HCEC 1CT (cell line): ENCODE data around the gene CHI3L1.

Experiments
- DNase-seq: peaks from one replicate; pipeline ENCODE4 v3.0.0-alpha.2; 2017

The CHI3L1 gene

DNA sequence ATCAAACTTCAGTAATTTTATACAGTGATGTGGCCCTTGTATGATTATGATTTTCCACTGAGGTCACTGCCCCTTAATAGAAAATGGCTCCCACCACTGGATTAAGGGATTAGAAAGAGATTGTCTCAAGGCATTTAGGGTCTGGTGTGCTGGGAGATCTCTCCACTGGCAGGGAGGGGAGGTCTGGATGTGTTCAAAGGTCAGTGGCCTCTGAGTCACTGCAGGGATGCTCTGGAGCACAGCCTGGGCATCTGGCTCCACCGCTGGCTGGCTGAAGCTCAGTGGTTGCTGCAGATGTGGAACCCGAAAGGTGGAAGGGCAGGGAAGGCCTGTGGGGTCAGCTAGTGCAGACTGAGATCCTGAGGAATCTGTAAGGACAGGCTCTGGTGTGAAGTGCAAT lies 18.3 kb upstream of the CHI3L1 start:
- DNase-seq: peak; percentile 11

DNA sequence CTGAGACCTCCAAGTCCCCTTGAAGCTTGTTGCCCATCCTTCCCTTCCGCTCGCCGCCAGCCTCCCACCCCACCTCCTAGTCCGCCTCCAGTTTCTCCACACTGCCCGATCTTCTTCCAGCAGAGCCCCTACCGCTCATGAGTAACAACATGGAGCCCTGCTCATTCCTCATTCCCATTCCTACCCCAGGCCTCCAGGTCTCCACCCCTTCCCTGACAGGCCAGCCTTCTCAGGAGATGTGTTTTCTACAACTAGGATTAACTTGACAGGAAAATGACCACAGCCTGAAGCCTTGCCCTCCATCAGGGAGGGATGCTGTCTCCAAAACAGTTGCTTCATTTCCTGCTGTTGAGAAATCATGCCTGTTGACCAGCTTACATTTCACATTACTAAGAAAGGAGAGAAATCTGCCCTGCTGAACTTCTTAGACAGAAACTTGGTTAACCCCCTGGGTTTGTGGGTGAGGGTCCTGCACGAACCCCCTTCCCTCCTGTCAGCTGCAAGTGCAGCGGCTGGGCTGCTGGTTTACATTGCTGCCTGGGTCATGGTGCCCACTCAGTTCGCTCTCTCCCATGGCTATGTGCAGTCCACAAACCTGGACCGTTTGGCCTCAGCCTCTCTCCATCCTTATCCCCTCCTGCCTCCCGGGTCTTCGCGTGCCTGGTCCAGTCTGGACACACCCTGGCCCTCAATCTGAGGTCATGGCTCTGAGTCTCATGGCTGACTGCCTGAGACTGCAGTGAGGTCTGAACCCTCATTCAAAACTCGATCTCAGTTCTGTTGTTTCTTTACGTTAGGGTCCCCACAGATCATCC lies 16.1 kb upstream of the CHI3L1 start:
- peak; percentile 95 for DNase-seq

GRCh38 chr1:203201516-203202205 lies 15.2 kb upstream of the CHI3L1 start:
- no peak for DNase-seq

DNA sequence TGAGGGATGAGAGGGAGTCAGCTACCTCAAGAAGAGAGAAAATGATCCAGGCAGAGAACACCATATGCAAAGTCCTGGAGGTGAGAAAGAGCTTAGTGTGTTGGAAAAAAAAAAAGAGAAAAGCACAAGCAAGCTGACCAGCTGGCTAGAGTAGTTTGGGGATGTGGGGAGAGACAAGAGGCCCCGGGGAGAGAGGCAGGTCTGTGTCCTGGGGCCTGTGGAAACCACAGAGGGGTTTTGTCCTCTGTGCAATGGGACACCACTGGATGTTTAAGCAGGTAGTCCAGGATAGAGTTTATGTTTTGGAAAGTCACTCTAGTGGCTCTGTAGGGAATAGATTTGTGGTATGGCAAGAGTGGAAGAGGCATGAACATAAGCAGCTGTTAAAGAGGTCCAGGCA lies 14.4 kb upstream of the CHI3L1 start:
- no peak for DNase-seq

GRCh38 chr1:203199816-203200571 lies 13.5 kb upstream of the CHI3L1 start:
- peak; percentile 76 for DNase-seq

DNA sequence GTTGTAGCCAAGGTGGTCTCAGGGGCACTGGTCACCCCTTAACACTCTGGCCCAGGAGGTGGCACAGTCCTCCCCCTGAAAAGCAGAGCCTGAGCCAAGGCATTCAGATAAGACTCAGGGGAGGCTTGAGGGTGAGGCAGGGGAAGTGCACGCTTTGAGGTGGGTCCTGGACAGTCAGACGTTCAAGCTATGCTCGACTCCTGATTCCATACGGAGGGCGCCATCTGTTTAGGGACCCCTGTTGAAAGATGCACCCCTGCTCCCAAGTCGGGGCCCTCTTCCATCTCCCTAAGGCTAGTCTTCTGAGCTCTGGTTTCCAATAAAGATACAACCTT lies 12.9 kb upstream of the CHI3L1 start:
- no peak for DNase-seq

DNA sequence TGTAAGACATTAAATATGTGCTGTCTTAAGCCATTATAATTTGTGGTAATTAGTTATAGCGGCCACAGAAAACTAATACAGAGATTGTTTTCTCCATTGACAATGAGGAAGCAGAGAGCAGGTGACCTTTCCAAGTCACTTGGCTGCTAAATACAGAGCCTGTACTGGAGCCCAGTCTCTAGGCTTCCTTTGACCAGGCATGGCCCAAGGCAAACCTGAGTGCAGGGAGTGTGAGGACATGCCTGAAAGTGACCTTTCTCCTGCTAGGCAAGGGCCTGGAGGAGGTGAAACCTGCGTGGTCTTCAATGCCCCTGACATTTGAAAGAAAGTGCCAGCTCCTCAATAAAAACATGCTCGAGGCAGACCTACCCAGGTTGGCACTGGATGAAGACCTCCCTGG lies 12.5 kb upstream of the CHI3L1 start:
- DNase-seq: no peak

DNA sequence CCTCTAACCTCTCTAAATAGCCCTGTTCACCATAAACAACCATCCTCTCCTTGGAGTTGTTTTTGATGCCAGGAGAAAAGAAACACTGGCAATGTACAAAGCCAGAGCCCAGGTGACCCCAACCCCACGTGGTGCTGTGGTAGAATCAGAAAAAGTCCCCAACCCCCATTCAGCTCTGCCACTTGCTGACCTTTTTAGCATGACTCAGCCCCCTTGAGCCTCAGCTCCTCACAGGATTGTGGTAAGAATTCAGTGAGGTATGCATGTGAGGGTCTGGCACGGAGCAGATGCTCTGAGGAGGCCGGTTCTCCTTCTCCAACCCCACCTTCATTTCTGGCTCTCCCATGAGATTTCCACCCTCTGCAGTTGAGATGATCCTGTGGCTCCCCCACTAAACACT lies 11.1 kb upstream of the CHI3L1 start:
- DNase-seq: peak; percentile 80

DNA sequence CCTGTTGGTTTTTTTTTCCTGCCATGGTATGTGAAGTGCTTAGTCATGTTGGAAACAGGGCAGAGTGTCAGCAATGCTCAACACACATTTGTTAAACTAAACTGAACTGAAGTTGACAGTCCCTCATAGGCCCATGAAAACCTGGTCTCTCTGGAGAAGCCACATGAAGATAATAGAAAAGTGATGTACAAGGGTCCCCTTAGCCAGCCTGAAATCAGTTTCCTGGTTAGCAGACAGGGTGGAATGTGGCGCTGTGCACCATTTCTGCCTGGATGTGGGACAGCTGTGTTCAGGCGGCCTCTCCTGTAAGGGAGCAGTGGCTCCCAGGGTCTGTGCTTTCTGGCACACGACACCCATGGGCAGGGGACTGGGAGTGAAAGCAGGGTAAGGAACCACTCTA lies 9.9 kb upstream of the CHI3L1 start:
- DNase-seq: no peak

DNA sequence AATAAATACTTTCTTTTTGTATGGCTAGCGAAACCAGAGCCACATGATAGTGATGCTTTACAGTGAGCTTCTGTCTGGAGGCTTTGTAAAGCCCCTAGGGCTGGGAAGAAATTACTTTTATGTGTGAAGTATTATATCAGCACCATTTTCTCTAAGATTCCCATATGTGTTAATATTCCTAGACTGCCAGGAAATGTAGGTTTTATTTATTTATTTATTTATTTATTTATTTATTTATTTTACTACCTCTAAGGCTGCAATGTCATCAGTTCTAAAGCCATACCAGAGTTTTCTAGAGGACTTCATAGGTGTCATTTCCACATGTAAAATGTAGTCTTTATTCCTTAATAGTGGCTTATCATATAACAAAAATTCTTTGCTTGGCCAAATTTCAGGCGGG lies 4.4 kb upstream of the CHI3L1 start:
- DNase-seq: no peak

GRCh38 chr1:203189951-203190352 lies 3.4 kb upstream of the CHI3L1 start:
- DNase-seq: peak; percentile 19

- DNase-seq: no peak
These were observed 2.3 kb upstream of the CHI3L1 start for GRCh38 chr1:203188686-203189232.

GRCh38 chr1:203187689-203188264 lies 1.3 kb upstream of the CHI3L1 start:
- no peak for DNase-seq

- no peak for DNase-seq
These were observed 791 bp upstream of the CHI3L1 start for GRCh38 chr1:203187304-203187685.

DNA sequence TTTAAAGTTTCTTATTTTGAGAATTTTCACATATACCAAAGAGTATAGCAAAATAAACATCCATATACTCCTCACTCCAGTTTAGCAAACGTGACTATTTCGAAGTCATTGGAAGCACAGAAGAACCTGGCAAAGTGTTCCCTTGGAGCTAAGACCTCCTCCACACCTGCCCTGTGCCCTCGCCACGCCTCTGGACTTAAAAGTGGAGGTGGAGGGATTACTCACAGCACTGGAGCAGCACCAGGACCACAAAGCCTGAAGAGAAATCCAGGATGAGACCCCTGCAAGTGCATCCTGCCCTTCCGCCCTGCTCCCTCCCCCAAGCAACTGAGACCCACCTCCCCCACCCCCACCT lies 436 bp downstream of the CHI3L1 start:
- no peak for DNase-seq

DNA sequence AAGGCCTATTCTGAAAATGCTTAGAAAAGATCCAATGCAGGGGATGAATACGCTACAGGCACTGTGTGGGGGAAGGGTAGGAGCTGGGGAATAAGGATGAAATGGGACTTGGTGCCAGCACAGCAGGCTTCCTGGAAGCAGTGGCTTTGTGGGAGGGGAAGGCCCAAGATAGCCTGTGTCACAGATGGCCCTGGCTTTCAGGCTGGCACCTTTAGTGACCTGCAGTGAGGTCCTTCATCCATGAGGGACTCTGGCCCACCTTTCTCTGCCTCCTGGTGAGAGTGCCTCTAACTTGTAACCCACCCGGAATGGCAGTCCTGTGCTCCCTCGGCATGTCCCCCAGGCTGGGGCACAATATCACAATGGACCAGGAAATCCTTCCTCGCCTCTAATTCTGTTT lies 919 bp downstream of the CHI3L1 start:
- no peak for DNase-seq

DNA sequence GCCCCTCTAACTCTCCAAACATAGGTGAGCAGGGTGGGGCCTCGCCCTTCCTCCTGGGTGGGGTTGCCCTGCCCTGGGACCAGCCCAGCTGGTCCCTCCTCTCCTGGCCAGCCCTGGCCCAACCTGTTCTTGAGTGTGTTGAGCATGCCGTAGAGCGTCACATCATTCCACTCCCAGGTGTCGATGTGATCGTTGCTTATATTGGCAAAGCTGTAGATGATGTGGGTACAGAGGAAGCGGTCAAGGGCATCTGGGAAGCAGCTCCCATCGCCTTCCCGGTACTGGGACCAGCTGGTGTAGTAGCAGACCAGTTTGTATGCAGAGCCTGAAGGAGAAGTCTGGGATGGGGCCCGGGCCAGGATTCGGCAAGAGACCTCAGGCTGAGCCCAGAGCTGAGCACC lies 1.4 kb downstream of the CHI3L1 start:
- DNase-seq: no peak

- no peak for DNase-seq
These were observed 2.0 kb downstream of the CHI3L1 start for GRCh38 chr1:203184467-203184866.

- DNase-seq: no peak
These were observed 2.7 kb downstream of the CHI3L1 start for GRCh38 chr1:203183828-203184227.

DNA sequence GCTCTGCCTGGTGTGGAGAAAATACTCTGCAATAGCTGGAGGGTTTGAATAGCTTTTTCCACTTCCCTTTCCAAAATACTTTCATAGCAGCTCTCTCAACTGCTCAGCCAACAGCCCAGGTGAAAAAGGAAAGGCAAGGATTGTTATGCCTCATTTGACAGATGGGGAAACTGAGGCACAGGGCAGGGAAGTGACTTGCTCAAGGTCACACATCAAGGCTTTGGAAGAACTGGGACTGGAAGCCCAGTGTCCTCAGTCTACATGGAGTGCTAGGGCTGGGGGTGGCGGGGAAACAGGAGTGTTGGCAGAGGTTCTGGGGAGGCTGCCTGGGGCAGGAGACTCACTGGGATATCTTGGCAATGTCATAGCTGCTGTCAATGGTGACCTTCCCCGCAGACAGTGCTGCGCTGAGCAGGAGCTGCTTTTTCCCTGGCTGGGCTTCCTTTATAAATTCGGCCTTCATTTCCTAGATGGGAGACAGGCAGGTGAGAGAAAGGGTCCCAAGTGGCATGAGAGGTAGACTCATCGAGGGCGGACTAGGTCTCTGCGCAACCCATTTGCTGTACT lies 4.0 kb downstream of the CHI3L1 start:
- no peak for DNase-seq

DNA sequence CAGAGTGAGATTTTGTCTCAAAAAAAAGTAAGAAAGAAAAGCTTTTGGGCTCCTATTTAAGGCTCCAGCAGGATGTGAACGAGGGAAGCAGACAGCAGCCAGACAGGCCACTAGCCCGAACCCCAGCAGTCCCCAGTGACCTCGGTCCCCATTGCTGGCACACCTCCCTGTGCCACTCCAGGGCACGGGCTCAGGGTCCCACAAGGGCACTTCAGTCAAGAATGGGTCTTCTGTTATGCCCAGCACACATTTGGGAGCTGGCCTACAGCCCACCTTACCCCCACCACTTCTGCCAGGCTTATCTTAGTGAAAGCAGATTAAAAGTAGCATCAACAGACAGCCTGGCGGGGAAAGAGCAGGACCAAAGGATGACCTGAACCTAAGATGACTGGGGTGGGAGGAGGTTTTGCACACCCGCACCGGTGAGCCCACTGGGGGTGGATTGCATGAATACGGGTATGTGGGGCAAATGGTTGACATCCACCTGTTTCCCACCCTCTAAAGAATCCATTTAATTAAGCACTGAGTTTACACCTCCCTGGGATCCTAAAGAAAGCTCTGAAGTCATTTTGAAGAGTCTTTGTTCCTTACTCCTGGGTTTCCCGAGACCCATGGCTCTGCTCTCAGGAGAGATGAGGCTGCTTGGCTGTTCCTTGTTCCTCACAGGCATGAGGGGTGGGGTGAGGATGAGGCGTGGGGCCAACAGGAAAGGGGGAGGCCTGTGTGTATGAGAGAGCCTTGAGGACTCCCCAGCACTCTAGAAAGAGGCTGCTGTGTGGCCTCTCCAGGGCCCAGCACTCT lies 4.7 kb downstream of the CHI3L1 start:
- no peak for DNase-seq
